A673 (cell line): ENCODE results near the gene SPG7. TPM values are rescaled to one million over a fixed set of nuclear protein-coding genes. Genes with fewer than 3 reads are reported as not detected.

ENCODE experiments used
- BruUV-seq: library from RNA; stranded (reverse); fragments of 400-500 nt; replicated peaks from 2 replicates; lab custom pipeline; 2021; lab: Mats Ljungman, UMichigan
- CTCF ChIA-PET: fragments of 300-600 bp; sonication (Branson Sonifier 250); formaldehyde crosslinking; loops from one replicate; lab custom pipeline; 2022; ENCODE audit warnings: antibody characterized with exemption; lab: Charles Lee
- POLR2A ChIA-PET: fragments of 300-600 bp; sonication (Branson Sonifier 250); formaldehyde crosslinking; loops from one replicate; lab custom pipeline; 2022; ENCODE audit warnings: antibody characterized with exemption; ENCODE audit not compliant: low non-redundant PET; lab: Charles Lee
- DNase-seq: peaks from one replicate; pipeline ENCODE4 v3.0.0-alpha.2; 2015; ENCODE audit warnings: low spot score
- H3K27ac ChIP-seq: fragments of 200-600 bp; sonication (generic); 2 replicates; pipeline ENCODE4 v1.5.1; 2016; ENCODE audit warnings: mixed run types, low read depth, mild to moderate bottlenecking, mixed read lengths, antibody characterized with exemption, low read length; ENCODE audit not compliant: poor library complexity, severe bottlenecking
- H3K27me3 ChIP-seq: fragments of 200-600 bp; sonication (generic); replicated peaks from 2 replicates; pipeline ENCODE4 v1.6.1; 2017; ENCODE audit warnings: mixed run types, low read depth, mild to moderate bottlenecking, mixed read lengths, antibody characterized with exemption, low read length; ENCODE audit not compliant: insufficient read depth, poor library complexity
- H3K36me3 ChIP-seq: fragments of 200-600 bp; sonication (generic); 2 replicates; pipeline ENCODE4 v1.6.1; 2016; ENCODE audit warnings: mixed run types, mild to moderate bottlenecking, mixed read lengths, antibody characterized with exemption, low read length; ENCODE audit not compliant: insufficient read depth, poor library complexity, severe bottlenecking
- H3K4me1 ChIP-seq: fragments of 200-600 bp; sonication (generic); 2 replicates; pipeline ENCODE4 v1.6.1; 2017; ENCODE audit warnings: mixed run types, mild to moderate bottlenecking, mixed read lengths, antibody characterized with exemption, low read length; ENCODE audit not compliant: insufficient read depth, poor library complexity, severe bottlenecking
- H3K4me3 ChIP-seq: fragments of 200-600 bp; sonication (generic); 2 replicates; pipeline ENCODE4 v1.5.1; 2016; ENCODE audit warnings: low read depth, mixed run types, mild to moderate bottlenecking, mixed read lengths, low read length; ENCODE audit not compliant: poor library complexity, severe bottlenecking
- H3K9me3 ChIP-seq: fragments of 200-600 bp; sonication (generic); 2 replicates; pipeline ENCODE4 v1.6.1; 2016; ENCODE audit warnings: mixed run types, low read depth, mild to moderate bottlenecking, mixed read lengths, antibody characterized with exemption, low read length; ENCODE audit not compliant: poor library complexity, severe bottlenecking
- CTCF ChIP-seq: fragments of 300-800, 200-600 bp; sonication (generic); conservative IDR thresholded peaks from 2 replicates; pipeline ENCODE4 v1.5.1; 2017; ENCODE audit warnings: low read depth, mild to moderate bottlenecking, antibody characterized with exemption, low read length, moderate library complexity, mixed read lengths
- EZH2 ChIP-seq: fragments of 200-600 bp; sonication (generic); IDR thresholded peaks from 2 replicates; pipeline ENCODE4 v1.6.1; 2017; ENCODE audit warnings: borderline replicate concordance, low read depth, mild to moderate bottlenecking, mixed read lengths, antibody characterized with exemption, low read length; ENCODE audit not compliant: poor library complexity, severe bottlenecking
- intact Hi-C: fragments of 100-400 bp; cut with micrococcal nuclease; formaldehyde crosslinking; loops from one replicate; pipeline ENCODE4 v1.10.0; 2022; ENCODE audit not compliant: unreplicated experiment
- total RNA-seq: library from RNA; stranded (reverse); gene quantifications from 2 replicates; pipeline ENCODE4 v1.2.3, GENCODE V29; 2021

Gene SPG7
- total RNA-seq, 1 experiment from 2014 or later = 113 TPM

GRCh38 chr16:89602273-89602951, 94.2 kb downstream of the SPG7 start:
- intact Hi-C loops = no loop called here

GRCh38 chr16:89602952-89603590, 94.9 kb downstream of the SPG7 start:
- Histone ChIP-seq H3K4me1 (peaks cover 14% of the 10 kb centered on the region), H3K27ac (no peak overlapping the region), H3K36me3 (no peaks in the 10 kb centered on the region), H3K27me3 (no peaks in the 10 kb centered on the region), H3K9me3 (no peaks in the 10 kb centered on the region), H3K4me3 (peak overlapping the region; percentile 28)
- TF ChIP-seq EZH2 = no peak
- TF ChIP-seq CTCF = no peak
- ChIA-PET CTCF (interaction anchor here (0.6 kb wide), 1 partner anchor 84 kb away, joined by 3 read pairs; the partner anchor contains the start of gene CDK10), POLR2A (no interaction called here)
- no TSS peak for BruUV-seq
- no peak for DNase-seq
- intact Hi-C loops = no loop called here

More at GRCh38 chr16:89602273-89602951, 94.2 kb downstream of the SPG7 start:
- Histone ChIP-seq H3K4me3 (peak overlapping the region; percentile 28), H3K27ac (no peak overlapping the region), H3K36me3 (no peaks in the 10 kb centered on the region), H3K4me1 (peaks cover 14% of the 10 kb centered on the region), H3K27me3 (no peaks in the 10 kb centered on the region), H3K9me3 (no peaks in the 10 kb centered on the region)
- BruUV-seq = no TSS peak
- ChIA-PET CTCF (interaction anchor here (0.6 kb wide), 1 partner anchor 84 kb away, joined by 3 read pairs; the partner anchor contains the start of gene CDK10), POLR2A (no interaction called here)
- no peak for TF ChIP-seq EZH2
- no peak for TF ChIP-seq CTCF
- peak; percentile 88 for DNase-seq

GRCh38 chr16:89604764-89605163, 96.6 kb downstream of the SPG7 start:
- Histone ChIP-seq H3K4me1 (peaks cover 14% of the 10 kb centered on the region), H3K36me3 (no peaks in the 10 kb centered on the region), H3K4me3 (no peak overlapping the region), H3K27me3 (no peaks in the 10 kb centered on the region), H3K27ac (no peak overlapping the region), H3K9me3 (no peaks in the 10 kb centered on the region)
- CTCF ChIA-PET = no interaction called here
- intact Hi-C loops = no loop called here
- BruUV-seq = no TSS peak
- POLR2A ChIA-PET = no interaction called here
- TF ChIP-seq CTCF (no peak), EZH2 (no peak)
- no peak for DNase-seq
